ENCODE results near the gene IMPG2. TPM values are rescaled to one million over a fixed set of nuclear protein-coding genes. Genes with fewer than 3 reads are reported as not detected.

The IMPG2 gene
- total RNA-seq, 6 experiments from 2014 or later = 0.05 to 0.08 (median 0.06) TPM

DNA sequence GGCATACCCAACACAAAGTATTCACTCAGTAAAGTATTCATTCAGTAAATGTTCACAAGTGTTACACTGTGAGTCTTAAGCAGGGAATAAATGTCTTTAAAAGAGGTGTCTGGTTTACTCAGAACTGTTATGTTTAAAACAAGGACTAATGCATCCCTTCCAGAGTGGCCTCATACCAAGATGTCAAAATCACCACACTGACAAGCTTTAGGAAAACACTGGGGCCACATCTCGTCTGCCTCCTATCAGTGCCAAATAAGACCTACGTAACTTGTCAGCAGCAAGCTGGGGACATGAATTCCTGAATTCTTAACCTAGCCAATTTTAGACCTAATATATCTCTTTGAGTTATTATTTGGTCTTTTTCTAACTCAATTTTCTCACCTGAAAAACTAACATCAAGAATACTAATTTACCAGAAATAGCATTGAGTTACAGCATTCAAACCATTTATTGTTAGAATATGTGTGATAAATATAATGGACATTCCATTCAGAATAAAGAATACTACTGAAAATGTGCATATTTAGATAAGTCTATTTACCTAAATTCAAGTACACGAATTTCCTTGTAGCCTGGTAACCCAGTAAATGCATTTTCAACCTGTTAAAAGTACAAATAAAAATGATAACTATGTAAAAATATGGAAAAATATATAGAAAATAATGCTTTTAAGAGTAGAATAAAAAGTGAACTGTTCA, 51.3 kb downstream of the IMPG2 start:
- no peaks in the 10 kb centered on the region for H3K36me3 Mint-ChIP-seq (ENCODE audit: low read depth)
- no peak for TF ChIP-seq CTCF (IDR thresholded peaks at IDR 0.05)
- no peak overlapping the region for H3K27ac Mint-ChIP-seq
- peaks cover 7% of the 10 kb centered on the region; the same call in 1 of the 2 replicates for H3K9me3 Mint-ChIP-seq
- no peak for DNase-seq
- H3K4me3 Mint-ChIP-seq = no peak overlapping the region
- no peaks in the 10 kb centered on the region for H3K27me3 Mint-ChIP-seq (ENCODE audit: insufficient read depth)
- no peaks in the 10 kb centered on the region for H3K4me1 Mint-ChIP-seq (ENCODE audit: low read depth)

DNA sequence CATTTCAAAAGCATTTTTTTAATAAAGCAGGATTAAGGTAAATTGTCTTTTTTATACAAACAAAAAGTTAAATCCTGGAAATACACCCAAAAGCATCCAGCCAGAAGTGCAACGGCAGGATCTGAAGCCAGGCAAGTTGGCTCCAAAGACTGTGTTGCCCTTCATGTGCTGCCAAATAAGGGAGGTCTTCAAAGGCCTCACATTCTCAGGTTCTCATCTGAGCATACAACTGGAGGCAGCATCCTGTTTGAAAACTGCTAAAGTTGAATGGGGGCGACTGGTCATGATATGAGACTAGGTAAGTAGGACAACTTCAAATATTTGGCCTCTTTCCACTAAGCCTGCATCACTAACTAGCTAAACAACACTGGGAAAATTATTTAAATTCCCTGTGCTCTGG, 52.2 kb downstream of the IMPG2 start:
- H3K27ac Mint-ChIP-seq = no peak overlapping the region
- no peak for DNase-seq
- TF ChIP-seq CTCF (IDR thresholded peaks at IDR 0.05) = no peak

DNA sequence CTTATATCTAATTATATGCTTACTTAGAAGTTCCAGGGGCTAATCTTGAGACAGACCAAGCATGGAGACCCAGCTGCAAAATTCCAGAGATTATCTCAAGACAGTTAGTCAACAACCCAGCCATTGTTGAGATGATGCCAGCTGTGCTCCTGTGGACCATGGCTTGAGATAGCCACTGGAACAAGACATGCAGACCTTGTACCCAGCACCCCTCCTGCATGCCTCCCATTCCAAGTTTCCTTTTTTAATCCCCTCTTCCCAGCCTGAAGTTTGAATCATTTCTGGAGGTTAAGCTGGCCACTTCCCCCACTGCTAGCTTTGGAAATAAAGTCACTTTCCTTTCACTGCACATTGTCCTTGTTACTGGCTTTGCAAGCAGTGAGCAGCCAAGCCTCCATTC, 53.8 kb downstream of the IMPG2 start:
- Mint-ChIP-seq H3K36me3 (ENCODE audit: low read depth) (no peaks in the 10 kb centered on the region), H3K4me3 (no peak overlapping the region), H3K27me3 (ENCODE audit: insufficient read depth) (no peaks in the 10 kb centered on the region), H3K27ac (no peak overlapping the region), H3K9me3 (peaks cover 7% of the 10 kb centered on the region; the same call in 1 of the 2 replicates), H3K4me1 (ENCODE audit: low read depth) (peaks cover 3% of the 10 kb centered on the region)
- DNase-seq = no peak
- no peak for TF ChIP-seq CTCF (IDR thresholded peaks at IDR 0.05)

More for the DNA sequence above, 52.2 kb downstream of the IMPG2 start:
- H3K27me3 Mint-ChIP-seq (ENCODE audit: insufficient read depth) = no peaks in the 10 kb centered on the region
- H3K4me1 Mint-ChIP-seq (ENCODE audit: low read depth) = no peaks in the 10 kb centered on the region
- no peak overlapping the region for H3K4me3 Mint-ChIP-seq
- H3K36me3 Mint-ChIP-seq (ENCODE audit: low read depth) = no peaks in the 10 kb centered on the region
- H3K9me3 Mint-ChIP-seq = peaks cover 7% of the 10 kb centered on the region; the same call in 1 of the 2 replicates

- Mint-ChIP-seq H3K4me1 (ENCODE audit: low read depth) (peaks cover 8% of the 10 kb centered on the region), H3K9me3 (peaks cover 7% of the 10 kb centered on the region; the same call in 1 of the 2 replicates), H3K4me3 (no peak overlapping the region), H3K36me3 (ENCODE audit: low read depth) (no peaks in the 10 kb centered on the region), H3K27me3 (ENCODE audit: insufficient read depth) (no peaks in the 10 kb centered on the region), H3K27ac (no peak overlapping the region)
- DNase-seq = no peak
- no peak for TF ChIP-seq CTCF (IDR thresholded peaks at IDR 0.05)
Measured at GRCh38 chr3:101266071-101266470, 54.3 kb downstream of the IMPG2 start.

- no peak for DNase-seq
- Mint-ChIP-seq H3K36me3 (ENCODE audit: low read depth) (no peaks in the 10 kb centered on the region), H3K4me1 (ENCODE audit: low read depth) (peaks cover 10% of the 10 kb centered on the region), H3K9me3 (peaks cover 7% of the 10 kb centered on the region; the same call in 1 of the 2 replicates), H3K27ac (no peak overlapping the region), H3K27me3 (ENCODE audit: insufficient read depth) (no peaks in the 10 kb centered on the region; the same call in 1 of the 2 replicates), H3K4me3 (no peak overlapping the region)
- no peak for TF ChIP-seq CTCF (IDR thresholded peaks at IDR 0.05)
Measured at GRCh38 chr3:101262393-101263240, 57.8 kb downstream of the IMPG2 start.
